HG02571 (cell line): Measurements from ENCODE around the gene ACSM5.
"Not testable (repeated sequence)": the region's sequence is repeated elsewhere in the genome, so short reads cannot be mapped to it uniquely, and the experiment has no call there.

ENCODE experiments used
- ATAC-seq: cut with Tn5 transposase; IDR thresholded peaks from one replicate; pipeline ENCODE4 v1.9.1; 2021; ENCODE audit warnings: mild to moderate bottlenecking, moderate library complexity; ENCODE audit not compliant: unreplicated experiment

Gene ACSM5

GRCh38 chr16:20446652-20447393 lies 37.5 kb downstream of the ACSM5 start:
- ATAC-seq: not testable (repeated sequence)

GRCh38 chr16:20451364-20451763 lies 42.0 kb downstream of the ACSM5 start, which contains the start of gene ACSM2A:
Gene ACSM2A (plus strand): TSS chr16:20451521. CDS start chr16:20460115, 8,594 bp downstream.
- not testable (repeated sequence) for ATAC-seq

- ATAC-seq: not testable (repeated sequence)
Observed at GRCh38 chr16:20453633-20454032, 44.3 kb downstream of the ACSM5 start.

DNA sequence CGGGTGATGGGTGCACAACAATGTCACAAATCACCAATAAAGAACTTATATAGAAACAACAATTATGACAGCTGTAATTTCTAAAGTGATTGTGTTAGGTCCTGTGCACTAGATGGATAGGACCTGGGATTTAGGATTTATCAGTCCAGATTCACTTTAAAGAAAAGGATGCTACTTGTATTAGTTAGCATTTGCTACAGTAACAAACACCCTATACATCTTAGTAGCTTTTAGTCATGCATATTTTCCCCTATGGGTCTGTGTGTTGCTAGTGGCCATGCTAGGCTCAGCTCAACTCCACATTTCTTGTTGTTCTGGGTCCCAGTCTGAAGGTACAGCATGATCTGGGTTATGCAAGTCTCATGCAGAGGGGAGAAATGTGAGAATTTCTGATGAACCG lies 49.9 kb downstream of the ACSM5 start:
- not testable (repeated sequence) for ATAC-seq

- not testable (repeated sequence) for ATAC-seq
Observed at GRCh38 chr16:20460313-20460712, 51.0 kb downstream of the ACSM5 start.

DNA sequence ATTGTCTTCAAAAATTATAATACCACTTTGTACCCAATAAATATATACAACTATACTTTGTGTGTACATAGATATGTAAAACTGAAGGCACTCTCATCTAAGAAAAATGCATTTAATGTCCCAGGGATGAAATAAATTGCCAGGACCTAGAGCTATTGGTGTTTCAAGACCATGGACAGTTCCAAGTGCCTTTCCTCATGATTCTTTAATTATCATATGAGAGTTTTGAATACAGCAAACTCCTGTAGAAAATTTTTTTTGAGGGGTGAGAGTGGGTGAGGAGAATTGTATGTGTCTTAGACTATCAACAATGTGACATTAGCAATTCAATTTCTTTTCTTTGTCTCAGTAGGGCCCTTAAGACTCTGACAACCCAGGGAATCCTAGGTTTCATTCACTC lies 59.6 kb downstream of the ACSM5 start:
- not testable (repeated sequence) for ATAC-seq

DNA sequence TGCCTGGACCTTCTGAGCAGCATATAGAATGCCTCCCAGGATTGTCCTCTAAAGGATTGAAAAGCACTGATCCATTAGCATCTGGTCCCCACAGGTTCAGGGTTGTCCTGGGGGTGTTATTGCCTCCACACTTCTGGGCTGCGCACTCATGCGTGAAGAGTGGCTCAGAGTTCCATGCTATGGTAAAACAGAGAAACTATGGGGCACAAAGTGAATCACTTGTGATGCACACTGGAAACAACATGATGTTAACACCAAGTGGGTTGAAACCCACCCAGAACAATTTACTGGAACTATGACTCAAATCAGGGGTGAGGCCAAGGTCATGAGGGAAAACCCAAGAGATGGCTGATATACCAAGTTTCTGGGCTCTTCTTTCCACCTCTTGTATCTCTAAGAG lies 60.6 kb downstream of the ACSM5 start:
- ATAC-seq: not testable (repeated sequence)

- not testable (repeated sequence) for ATAC-seq
Observed at GRCh38 chr16:20470732-20471131, 61.4 kb downstream of the ACSM5 start.

DNA sequence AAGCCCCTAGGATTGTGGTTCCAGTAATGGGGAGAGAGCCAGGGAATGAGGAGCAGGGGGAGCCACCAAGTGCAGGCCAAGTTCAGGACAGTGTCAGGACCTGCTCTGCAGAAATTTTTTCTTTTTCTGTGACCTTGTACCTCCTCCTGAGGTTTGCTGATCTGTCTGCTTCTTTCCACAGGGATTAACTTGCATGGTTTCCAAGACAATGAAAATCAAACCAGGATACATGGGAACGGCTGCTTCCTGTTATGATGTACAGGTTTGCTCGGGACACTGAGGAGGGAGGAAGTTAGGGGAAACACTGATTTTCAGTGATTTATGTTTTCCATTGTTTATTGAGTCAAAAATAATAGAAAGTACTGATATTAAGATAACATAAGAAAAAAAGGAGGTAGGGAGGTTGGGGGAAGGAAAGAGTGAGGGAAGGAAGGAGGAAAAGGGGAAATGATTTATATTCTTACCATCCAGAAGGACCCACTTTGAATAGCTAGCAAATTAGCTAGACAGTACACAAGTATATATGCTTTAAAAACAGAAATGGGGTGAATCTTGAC lies 67.9 kb downstream of the ACSM5 start:
- ATAC-seq: not testable (repeated sequence)

GRCh38 chr16:20483989-20484388 lies 74.7 kb downstream of the ACSM5 start:
- not testable (repeated sequence) for ATAC-seq

GRCh38 chr16:20484726-20485125 lies 75.4 kb downstream of the ACSM5 start:
- no peak for ATAC-seq

GRCh38 chr16:20485408-20485807 lies 76.1 kb downstream of the ACSM5 start:
- no peak for ATAC-seq
